ENCODE results near the gene SPTBN1. TPM values are rescaled to one million over a fixed set of nuclear protein-coding genes. Genes with fewer than 3 reads are reported as not detected.

The SPTBN1 gene
- total and polyA plus RNA-seq, 2 of the 13 experiments (the other 11 are each of a cell fraction or from before 2014, with no cell fraction given), result 123 to 299 TPM

DNA sequence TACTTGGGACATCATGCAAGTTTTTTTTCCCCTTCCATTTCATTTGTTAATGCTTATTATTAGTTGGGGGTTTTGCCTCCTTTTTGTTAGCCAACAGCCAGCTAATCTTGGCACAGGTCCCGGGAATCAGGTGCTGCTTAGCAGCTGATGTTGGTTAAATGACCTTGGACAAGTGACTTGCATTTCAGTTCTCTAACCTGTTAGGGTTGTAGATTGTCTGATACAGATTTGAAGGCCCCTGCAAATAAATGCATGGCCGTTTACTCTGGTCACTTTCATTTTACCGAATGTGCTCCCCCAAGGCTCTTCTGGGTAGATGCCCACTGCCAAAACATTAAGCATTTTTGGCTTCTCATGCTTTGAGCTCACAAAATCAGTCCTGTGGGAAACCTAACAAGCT lies 120.9 kb downstream of the SPTBN1 start (continued):
- TF ChIP-seq, protein P1, sequence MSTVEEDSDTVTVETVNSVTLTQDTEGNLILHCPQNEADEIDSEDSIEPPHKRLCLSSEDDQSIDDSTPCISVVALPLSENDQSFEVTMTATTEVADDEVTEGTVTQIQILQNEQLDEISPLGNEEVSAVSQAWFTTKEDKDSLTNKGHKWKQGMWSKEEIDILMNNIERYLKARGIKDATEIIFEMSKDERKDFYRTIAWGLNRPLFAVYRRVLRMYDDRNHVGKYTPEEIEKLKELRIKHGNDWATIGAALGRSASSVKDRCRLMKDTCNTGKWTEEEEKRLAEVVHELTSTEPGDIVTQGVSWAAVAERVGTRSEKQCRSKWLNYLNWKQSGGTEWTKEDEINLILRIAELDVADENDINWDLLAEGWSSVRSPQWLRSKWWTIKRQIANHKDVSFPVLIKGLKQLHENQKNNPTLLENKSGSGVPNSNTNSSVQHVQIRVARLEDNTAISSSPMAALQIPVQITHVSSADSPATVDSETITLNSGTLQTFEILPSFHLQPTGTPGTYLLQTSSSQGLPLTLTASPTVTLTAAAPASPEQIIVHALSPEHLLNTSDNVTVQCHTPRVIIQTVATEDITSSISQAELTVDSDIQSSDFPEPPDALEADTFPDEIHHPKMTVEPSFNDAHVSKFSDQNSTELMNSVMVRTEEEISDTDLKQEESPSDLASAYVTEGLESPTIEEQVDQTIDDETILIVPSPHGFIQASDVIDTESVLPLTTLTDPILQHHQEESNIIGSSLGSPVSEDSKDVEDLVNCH (CRISPR knock-in tag; IDR thresholded peaks at IDR 0.05), result no peak
- TF ChIP-seq PRPF4 (IDR thresholded peaks at IDR 0.05; ENCODE audit: low read depth, low read length, poor library complexity, severe bottlenecking) (no peak), POLR2AphosphoS5 (IDR thresholded peaks at IDR 0.05; ENCODE audit: low read depth, low read length) (peak; percentile 47; the same call in 1 of the 2 replicates), ZMYM4 (CRISPR knock-in tag; IDR thresholded peaks at IDR 0.05) (no peak), RBFOX2 (IDR thresholded peaks at IDR 0.05; ENCODE audit: low read depth, low read length) (no peak), SNRNP70 (IDR thresholded peaks at IDR 0.05; ENCODE audit: low read depth, low read length) (no peak), NR2F2 (IDR thresholded peaks at IDR 0.05; ENCODE audit: borderline replicate concordance, low read depth) (no peak), ZNF329 (CRISPR knock-in tag; IDR thresholded peaks at IDR 0.05; ENCODE audit: low read depth) (no peak), XRCC5 (optimal IDR thresholded peaks at IDR 0.05; ENCODE audit: low read length) (no peak), TRIM24 (CRISPR knock-in tag; IDR thresholded peaks at IDR 0.05) (no peak), SNAPC2 (CRISPR knock-in tag; IDR thresholded peaks at IDR 0.05) (no peak), JUN (CRISPR knock-in tag; IDR thresholded peaks at IDR 0.05) (no peak), ZNF205 (CRISPR knock-in tag; IDR thresholded peaks at IDR 0.05) (no peak), ZNF7 (CRISPR knock-in tag; IDR thresholded peaks at IDR 0.05) (no peak), ZSCAN29 (CRISPR knock-in tag; conservative IDR thresholded peaks at IDR 0.05) (peak; percentile 67; the same call in 1 of the 2 replicates), ZNF775 (CRISPR knock-in tag; IDR thresholded peaks at IDR 0.05; ENCODE audit: borderline replicate concordance) (no peak), MAZ (IDR thresholded peaks at IDR 0.05; ENCODE audit: borderline replicate concordance, low read depth, low read length) (no peak), MAZ (CRISPR knock-in tag; IDR thresholded peaks at IDR 0.05; ENCODE audit: low read depth) (no peak), ZNF101 (CRISPR knock-in tag; IDR thresholded peaks at IDR 0.05; ENCODE audit: borderline replicate concordance, low read depth) (no peak), ZNF33B (CRISPR knock-in tag; IDR thresholded peaks at IDR 0.05) (no peak), ZNF878 (CRISPR knock-in tag; IDR thresholded peaks at IDR 0.05) (no peak; the same call in 1 of the 2 replicates)
- TF ChIP-seq, protein P2, sequence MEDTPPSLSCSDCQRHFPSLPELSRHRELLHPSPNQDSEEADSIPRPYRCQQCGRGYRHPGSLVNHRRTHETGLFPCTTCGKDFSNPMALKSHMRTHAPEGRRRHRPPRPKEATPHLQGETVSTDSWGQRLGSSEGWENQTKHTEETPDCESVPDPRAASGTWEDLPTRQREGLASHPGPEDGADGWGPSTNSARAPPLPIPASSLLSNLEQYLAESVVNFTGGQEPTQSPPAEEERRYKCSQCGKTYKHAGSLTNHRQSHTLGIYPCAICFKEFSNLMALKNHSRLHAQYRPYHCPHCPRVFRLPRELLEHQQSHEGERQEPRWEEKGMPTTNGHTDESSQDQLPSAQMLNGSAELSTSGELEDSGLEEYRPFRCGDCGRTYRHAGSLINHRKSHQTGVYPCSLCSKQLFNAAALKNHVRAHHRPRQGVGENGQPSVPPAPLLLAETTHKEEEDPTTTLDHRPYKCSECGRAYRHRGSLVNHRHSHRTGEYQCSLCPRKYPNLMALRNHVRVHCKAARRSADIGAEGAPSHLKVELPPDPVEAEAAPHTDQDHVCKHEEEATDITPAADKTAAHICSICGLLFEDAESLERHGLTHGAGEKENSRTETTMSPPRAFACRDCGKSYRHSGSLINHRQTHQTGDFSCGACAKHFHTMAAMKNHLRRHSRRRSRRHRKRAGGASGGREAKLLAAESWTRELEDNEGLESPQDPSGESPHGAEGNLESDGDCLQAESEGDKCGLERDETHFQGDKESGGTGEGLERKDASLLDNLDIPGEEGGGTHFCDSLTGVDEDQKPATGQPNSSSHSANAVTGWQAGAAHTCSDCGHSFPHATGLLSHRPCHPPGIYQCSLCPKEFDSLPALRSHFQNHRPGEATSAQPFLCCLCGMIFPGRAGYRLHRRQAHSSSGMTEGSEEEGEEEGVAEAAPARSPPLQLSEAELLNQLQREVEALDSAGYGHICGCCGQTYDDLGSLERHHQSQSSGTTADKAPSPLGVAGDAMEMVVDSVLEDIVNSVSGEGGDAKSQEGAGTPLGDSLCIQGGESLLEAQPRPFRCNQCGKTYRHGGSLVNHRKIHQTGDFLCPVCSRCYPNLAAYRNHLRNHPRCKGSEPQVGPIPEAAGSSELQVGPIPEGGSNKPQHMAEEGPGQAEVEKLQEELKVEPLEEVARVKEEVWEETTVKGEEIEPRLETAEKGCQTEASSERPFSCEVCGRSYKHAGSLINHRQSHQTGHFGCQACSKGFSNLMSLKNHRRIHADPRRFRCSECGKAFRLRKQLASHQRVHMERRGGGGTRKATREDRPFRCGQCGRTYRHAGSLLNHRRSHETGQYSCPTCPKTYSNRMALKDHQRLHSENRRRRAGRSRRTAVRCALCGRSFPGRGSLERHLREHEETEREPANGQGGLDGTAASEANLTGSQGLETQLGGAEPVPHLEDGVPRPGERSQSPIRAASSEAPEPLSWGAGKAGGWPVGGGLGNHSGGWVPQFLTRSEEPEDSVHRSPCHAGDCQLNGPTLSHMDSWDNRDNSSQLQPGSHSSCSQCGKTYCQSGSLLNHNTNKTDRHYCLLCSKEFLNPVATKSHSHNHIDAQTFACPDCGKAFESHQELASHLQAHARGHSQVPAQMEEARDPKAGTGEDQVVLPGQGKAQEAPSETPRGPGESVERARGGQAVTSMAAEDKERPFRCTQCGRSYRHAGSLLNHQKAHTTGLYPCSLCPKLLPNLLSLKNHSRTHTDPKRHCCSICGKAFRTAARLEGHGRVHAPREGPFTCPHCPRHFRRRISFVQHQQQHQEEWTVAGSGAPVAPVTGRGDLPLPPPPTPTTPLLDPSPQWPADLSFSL (CRISPR knock-in tag; IDR thresholded peaks at IDR 0.05), result no peak
- TF ChIP-seq, protein P3, sequence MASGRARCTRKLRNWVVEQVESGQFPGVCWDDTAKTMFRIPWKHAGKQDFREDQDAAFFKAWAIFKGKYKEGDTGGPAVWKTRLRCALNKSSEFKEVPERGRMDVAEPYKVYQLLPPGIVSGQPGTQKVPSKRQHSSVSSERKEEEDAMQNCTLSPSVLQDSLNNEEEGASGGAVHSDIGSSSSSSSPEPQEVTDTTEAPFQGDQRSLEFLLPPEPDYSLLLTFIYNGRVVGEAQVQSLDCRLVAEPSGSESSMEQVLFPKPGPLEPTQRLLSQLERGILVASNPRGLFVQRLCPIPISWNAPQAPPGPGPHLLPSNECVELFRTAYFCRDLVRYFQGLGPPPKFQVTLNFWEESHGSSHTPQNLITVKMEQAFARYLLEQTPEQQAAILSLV (CRISPR knock-in tag; IDR thresholded peaks at IDR 0.05; ENCODE audit: borderline replicate concordance), result no peak
